ENCODE results near the gene ILRUN. TPM values are rescaled to one million over a fixed set of nuclear protein-coding genes. Genes with fewer than 3 reads are reported as not detected.

The ILRUN gene
- total RNA-seq, 1 experiment from 2014 or later = 68.9 TPM

DNA sequence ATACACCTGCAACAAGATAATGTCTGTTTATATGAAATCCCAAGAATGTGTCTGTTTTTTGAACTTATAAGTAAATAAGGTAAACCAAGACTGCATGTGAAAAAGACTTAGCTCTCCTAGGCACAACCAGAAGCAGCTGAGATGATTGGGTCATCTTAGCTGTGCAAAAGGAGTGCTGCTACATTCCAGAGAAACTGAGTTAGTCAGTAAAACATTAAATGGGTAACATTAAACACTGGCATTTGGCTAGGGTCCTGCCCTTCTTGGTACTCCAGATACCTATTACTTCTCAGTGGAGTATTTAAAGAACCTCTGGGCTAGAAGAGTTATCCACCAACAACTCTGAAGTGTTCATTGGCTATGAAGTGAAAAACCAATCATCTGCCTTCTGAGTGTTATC lies 47.8 kb downstream of the ILRUN start:
- no TSS peak for BruUV-seq (replicated peaks)
- intact Hi-C loops (cut with micrococcal nuclease; ENCODE audit: unreplicated experiment) = no loop called here
- ChIA-PET POLR2A (ENCODE audit: unreplicated experiment) (interaction anchor here (0.6 kb wide), 1 partner anchor 312 kb away, joined by 3 read pairs; no protein-coding TSS in a partner anchor), CTCF (interaction anchor here (0.6 kb wide), 1 partner anchor 29 kb away, joined by 3 read pairs; no protein-coding TSS in a partner anchor)
- Histone ChIP-seq H3K4me2 (no peak overlapping the region), H2AFZ (no peak overlapping the region), H3K27me3 (ENCODE audit: insufficient read depth, low read depth) (no peaks in the 10 kb centered on the region), H3K4me3 (no peak overlapping the region), H3K79me2 (ENCODE audit: low read depth) (peaks cover 50% of the 10 kb centered on the region), H3K27ac (no peak overlapping the region), H4K20me1 (ENCODE audit: insufficient read depth) (no peaks in the 10 kb centered on the region; the same call in 1 of the 2 replicates), H3K4me1 (replicated peaks; ENCODE audit: insufficient read depth) (peaks cover 19% of the 10 kb centered on the region), H3K9me3 (ENCODE audit: insufficient read depth, low read depth) (no peaks in the 10 kb centered on the region), H3K36me3 (ENCODE audit: low read depth) (peaks cover 5% of the 10 kb centered on the region; the same call in 1 of the 2 replicates), H3K9me2 (ENCODE audit: insufficient read depth) (no peaks in the 10 kb centered on the region), H3F3A (ENCODE audit: insufficient read depth, low read depth) (peaks cover 6% of the 10 kb centered on the region; the same call in 1 of the 2 replicates)
- no peak for DNase-seq
- TF ChIP-seq EZH2 (IDR thresholded peaks at IDR 0.05; ENCODE audit: low read depth) = no peak
- TF ChIP-seq CTCF (conservative IDR thresholded peaks at IDR 0.05) = no peak

Other genes starting within 250 kb of the ILRUN start
- 5.0 and 6.4 TPM in 2 replicates for gene PACSIN1, start 230.7 kb downstream of the ILRUN start, total RNA-seq (2021)
- 0.85 and 1.4 TPM in 2 replicates for gene SPDEF, start 140.4 kb downstream of the ILRUN start, total RNA-seq (2021)
- gene SNRPC, start 60.7 kb upstream of the ILRUN start, total RNA-seq (2021) = 142 and 162 TPM in 2 replicates
- 18.2 and 22.3 TPM in 2 replicates for gene BLTP3A, start 95.3 kb upstream of the ILRUN start, total RNA-seq (2021)
- 26.7 and 27.2 TPM in 2 replicates for gene TAF11, start 191.3 kb upstream of the ILRUN start, total RNA-seq (2021)
- gene ANKS1A, start 192.5 kb upstream of the ILRUN start, total RNA-seq (2021) = 22.6 and 28.5 TPM in 2 replicates